Fibroblast of peridontal ligament (primary cell): ENCODE measurements around the gene RPLP2.
A peak's percentile ranks its signal among the peaks of the same experiment; 100 is the strongest.

Source experiments
- DNase-seq: peaks from one replicate; pipeline ENCODE4 v3.0.0-alpha.2; 2010; ENCODE audit errors: extremely low read depth

RPLP2 gene

DNA sequence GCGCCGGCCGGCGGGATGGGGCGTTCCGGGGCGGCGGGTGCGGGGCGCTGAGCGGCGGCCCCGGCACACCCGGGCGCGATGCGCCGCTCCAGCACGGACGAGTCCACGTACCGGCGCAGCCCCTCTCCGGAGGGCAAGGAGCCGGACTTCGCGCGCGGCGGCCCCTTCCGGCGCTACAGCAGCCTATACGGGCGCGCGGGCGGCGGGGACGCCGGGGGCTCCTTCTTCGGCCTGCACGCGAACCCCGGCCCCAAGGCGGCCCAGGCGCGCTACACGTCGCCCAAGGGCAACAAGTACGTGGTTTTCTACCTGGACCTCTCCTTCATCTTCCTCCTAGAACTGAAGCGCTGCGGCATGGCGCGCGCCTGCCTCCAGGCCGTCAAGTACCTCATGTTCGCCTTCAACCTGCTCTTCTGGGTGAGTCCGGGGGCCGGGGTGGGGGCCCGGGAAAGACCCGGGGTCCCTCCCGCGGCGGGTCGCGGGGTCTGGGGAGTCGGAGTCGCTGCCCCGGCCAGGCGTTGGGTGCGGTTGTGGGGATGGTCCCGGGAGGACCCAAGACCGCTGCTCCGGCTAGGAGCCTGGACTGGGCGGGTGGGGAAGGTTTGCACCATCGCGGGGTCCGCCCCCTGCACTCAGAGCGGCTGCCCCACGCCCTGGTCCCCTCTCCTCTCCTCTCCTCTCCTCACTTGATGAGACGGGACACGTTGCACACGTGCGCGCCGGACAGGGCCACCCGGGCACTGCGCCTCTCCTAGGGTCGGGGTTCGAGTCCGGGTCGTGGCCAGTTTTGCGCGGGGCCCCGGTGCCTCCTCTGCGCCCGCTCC is 40.4 kb downstream of the RPLP2 start:
- DNase-seq = no peak

DNA sequence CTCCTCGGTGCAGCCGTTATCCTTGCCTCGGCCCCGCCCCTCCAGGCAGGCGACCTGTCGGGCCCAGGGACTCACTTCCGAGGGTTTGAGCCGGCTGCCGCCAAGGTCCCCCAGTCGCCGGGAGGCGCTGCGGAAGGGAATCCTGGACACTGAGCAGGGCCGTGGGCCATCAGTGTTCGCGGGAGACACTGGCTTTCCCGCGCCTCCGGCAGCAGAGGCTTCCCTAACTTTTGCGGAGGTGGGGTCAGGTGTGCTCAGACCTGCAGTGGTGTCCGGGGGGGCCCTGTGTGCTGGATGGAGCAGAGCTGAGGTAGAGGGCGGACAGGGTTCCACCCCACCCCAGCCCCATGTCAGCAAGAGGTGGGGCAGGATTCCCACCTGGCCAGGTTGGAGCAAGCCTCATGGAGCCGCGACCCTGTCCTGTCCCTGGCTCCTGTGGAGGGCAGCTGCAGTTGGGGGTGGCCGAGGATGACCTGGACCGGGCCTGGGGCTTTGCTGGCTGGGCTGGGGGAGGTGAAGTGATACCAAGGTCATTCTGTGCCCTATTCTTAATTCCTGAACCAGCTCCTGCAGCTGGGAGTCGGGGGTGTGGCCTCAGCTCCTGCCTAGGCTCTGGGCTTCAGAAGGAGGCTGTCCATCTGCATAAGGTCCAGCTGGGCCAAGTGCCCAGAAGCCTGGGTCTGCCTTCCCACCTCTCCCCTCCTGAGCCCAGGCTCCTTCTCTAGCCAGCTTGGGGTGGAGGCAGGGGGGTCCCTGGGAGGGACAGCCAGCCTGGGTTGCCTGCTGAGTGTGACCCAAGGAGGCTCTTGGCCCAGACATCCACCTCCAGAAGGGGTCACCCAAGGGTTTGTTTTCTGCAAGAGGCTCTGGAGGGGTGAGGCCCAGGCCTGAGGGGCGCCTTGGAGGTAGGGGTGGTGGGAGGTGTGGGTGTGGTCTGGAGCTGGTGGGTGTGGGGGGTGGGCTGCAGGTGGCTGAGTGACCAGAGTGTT is 41.3 kb downstream of the RPLP2 start:
- DNase-seq = no peak

GRCh38 chr11:852762-853161 is 43.0 kb downstream of the RPLP2 start:
- DNase-seq = no peak

- DNase-seq = no peak
These were observed 44.1 kb downstream of the RPLP2 start for GRCh38 chr11:853682-854448.

DNA sequence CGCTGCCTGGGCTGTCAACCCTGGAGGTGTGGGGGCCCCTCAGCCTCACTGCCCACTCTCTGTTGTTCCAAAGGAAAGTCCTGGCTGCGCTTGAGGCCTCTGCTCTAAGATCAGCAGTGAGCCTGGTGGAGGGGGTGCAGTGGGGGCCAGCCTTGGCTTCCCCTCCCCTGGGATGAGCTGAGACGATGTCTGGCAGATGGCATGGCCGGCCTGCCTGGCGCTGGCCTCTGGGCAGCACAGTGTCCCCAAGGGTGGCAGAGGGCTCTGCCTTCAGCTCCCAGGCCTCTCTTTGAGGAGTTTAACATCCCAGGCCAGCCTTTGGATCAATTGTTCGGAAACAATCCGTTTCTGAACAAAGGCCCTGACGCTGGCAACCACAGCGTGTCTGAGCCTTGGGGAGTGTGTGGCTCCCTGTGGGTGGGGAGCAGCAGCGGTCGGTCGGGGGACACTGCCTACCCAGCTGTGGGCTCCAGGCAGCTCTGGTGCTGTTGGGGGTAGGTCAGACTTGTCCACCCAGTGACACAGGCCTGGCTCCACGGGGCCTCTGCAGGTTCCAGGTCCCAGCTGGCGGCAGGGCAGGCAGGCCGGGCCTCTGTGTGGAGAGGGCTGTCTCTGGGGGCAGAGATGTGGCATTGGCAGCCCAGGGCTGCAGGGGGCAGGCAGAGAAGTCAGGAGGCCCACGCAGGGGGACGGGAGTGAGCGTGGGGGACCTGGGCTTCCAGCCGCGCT is 45.0 kb downstream of the RPLP2 start:
- no peak for DNase-seq

DNA sequence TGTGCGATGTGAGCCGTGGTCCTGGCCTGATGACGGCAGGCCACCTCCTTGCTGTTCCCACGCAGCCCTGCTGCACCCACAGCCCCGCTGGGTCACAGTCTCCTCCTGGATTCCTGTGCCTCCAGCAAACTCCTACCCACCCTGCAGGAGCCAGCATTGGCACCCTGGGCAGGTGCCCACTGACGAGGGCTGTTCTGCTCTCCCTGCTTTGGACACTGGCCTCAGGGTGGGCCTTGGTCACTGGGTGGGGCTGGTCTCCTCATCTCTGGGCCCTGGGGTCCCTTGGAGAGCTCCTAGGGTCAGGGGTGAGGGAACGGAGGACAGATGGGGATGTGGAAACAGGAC is 45.5 kb downstream of the RPLP2 start:
- DNase-seq = no peak

GRCh38 chr11:855796-856195 is 46.0 kb downstream of the RPLP2 start:
- DNase-seq = no peak

- no peak for DNase-seq
These were observed 46.6 kb downstream of the RPLP2 start for GRCh38 chr11:856397-856796.

DNA sequence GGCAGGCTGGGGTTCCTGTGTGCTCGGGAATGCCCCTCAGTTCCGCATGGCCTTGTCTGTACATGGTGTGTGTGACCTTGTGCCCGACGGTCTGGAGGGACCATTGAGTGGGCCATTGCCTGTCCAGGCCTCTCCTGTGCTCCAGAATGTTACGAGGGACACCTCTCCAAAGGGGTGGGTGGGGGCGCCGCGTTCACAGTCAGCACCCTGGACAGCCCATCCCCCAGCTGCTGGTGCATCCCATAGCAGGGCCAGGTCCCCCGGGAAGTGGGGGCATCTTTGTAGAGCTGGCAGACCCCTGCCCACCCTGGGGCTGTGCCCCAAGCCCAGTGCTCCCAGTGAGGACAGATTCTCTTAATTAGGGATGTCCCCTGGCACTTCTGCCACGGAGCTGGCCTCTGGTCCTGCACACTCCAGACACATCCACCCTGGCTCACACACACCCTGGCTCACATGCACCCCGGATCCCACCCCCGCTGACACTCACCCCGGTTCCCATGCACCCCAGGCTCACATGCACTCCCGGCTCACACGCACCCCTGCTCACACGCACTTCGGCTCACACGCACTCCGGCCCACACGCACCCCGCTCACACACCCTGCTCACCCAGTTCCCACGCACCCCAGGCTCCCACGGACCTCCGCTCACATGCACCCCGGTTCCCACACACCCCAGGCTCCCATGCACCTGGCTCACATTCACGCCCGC is 48.4 kb downstream of the RPLP2 start:
- no peak for DNase-seq

DNA sequence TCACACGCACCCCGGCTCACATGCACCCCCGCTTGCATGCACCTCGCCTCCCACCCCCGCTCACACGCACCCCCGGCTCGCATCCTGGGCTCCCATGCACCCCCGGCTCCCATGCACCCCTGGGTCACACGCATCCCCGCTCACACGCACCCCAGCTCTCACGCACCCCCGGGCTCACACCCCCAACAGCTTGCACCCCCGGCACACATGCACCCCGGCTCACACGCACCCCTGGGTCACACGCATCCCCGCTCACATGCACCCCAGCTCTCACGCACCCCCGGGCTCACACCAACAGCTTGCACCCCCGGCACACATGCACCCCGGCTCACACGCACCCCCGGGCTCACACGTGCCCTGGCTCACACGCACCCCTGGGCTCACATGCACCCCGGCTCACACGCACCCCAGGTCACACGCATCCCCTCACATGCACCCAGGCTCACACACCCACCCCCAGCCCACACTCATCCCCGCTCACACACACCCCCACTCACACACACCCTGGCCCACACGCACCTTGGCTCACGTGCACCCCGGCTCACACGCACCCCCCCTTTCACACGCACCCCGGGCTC is 49.1 kb downstream of the RPLP2 start:
- DNase-seq = no peak

- DNase-seq = peak; percentile 79
These were observed 49.8 kb downstream of the RPLP2 start for GRCh38 chr11:859394-860131.

DNA sequence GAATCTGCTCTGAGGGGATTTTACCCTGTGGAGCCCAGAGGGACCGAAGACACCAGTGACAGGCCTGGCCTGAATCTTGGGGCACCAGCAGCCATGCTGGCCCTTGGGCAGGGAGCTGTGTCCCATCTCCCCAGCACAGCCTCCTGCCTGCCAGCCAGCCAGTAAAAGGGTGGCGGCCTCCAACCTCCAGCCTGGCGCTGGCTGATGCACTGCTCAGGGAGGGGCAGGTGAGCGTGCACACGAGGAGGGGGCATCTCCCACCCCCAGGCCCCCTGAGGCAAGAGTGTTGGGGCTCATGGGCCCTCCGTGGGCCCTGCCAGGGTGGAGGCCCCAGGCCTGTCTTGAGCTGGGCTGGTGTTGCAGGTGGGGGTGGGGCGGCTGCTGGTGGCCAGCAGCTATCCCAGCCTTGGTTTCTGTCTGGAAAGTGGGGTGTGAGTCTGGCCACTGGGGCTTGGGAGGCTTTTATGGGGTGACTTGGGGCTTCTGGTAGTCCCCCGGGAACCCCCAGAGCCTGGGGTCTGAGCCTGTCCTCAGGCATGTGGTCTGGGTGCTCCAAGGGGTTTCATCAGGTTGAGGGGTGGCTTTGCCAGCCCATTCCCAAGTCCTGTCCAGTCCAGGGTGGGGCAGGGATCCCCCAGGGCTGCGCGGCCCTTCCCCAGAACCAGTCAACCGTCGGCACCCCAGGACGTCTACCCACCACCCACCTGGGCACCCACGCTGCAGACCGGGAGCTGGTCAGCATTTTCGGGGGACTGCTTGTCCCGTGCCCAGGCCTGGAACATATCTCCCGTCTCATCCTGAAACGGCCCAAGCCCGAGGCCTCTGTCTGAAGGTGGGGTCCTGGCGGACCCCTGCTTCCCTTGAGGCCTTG is 50.7 kb downstream of the RPLP2 start:
- no peak for DNase-seq

DNA sequence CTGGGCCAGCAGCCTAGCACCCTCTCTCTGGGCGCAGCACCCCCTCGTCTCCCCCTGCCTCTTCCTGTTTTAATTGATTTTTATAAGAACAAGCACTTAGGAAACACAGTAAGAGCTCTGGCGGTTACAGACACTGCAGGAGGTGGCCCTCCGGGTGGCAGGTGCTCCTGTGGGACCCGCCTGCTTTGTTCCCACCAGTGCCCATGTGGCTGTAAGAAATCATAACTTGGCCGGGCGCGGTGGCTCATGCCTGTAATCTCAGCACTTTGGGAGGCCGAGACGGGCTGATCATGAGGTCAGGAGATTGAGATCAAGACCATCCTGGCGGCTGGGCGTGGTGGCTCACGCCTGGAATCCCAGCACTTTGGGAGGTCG is 51.3 kb downstream of the RPLP2 start:
- no peak for DNase-seq

DNA sequence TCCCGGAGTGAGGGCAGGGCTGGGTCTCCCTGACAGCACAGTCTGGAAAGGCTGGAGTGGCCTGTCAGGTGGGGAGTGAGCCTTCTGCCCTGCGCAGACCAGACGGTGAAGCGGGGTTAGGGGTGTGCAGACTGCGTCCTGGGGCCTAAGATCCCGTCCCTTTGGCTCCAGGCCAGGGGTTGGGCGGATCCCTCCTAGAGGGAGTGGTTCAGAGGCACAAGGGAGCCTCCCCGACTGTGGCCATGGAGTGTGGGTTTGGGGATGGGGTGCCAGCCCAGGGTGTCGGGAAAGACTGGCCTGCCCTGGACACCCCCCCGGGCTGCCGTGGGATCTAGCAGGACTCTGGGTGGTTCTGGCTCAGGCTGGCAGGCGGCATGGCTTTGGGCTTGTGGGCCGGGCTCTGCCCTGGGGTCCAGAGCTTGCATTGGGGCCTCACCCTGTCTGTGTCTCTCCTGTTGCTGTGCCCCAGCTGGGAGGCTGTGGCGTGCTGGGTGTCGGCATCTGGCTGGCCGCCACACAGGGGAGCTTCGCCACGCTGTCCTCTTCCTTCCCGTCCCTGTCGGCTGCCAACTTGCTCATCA is 52.4 kb downstream of the RPLP2 start:
- no peak for DNase-seq
